Activated CD8-positive, alpha-beta memory T cell treated with anti-CD3 and anti-CD28 coated beads for 1 hour (primary cell): ENCODE measurements around the gene CNTF.
A peak's percentile ranks its signal among the peaks of the same experiment; 100 is the strongest.

Experiments used
- DNase-seq, 2 donors: peaks; one replicate each; pipeline ENCODE4 v3.0.0-alpha.2; 2020; ENCODE audit warnings: low read depth in 1 of 2; ENCODE audit errors: extremely low read depth in 1 of 2

Gene CNTF

GRCh38 chr11:58641341-58641740 lies 18.9 kb downstream of the CNTF start:
- DNase-seq: no peak

DNA sequence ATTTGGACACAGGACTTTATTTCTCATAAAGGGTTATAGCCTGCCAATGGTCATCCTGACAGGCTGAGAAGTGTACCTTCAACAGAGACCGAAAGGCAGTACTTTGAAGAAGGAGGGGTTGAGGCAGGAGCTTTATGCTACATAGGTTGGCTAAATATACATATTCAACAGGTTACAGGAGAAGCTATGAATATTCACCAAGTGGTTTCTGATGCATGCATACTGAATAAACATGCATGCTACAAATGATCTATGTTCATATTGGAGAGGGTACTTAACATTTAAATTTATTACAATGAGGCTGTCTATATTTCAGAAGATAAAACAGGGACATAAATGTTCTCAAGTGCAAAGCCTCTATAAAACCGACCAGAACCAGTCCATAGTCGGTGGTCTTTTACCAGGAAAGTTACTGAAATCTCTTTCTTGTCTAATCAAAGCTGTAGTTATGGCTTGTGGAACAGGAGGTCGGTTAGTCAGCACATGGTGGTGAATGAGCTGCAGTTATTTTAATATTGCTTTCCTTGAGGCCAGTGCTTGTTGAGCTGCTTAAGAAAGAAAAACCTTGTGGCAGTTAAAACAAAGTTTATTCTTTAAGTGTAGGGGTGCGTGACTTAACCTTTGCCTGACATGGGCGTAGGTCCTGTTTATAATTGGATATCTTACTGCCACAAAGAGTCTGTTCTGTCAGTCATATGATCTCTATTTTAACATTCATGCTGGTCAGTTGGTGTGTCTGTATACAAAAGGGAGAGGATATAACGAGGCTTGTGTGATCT lies 19.5 kb downstream of the CNTF start:
- DNase-seq: no peak

DNA sequence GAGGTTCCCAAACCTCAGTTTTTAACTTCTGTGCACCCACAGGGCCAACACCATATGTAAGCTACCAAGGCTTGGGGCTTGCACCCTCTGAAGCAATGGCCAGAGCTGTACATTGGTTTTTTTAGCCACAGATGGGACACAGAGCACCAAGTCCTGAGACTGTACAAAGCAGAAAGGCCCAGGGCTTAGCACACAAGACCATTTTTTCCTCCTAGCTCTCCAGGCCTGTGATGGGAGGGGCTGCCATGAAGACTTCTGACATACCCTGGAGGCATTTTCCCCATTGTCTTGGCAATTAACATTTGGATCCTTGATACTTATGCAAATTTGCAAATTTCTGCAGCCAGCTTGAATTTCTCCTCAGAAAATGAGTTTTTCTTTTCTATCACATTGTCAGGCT lies 23.4 kb downstream of the CNTF start:
- DNase-seq: no peak

DNA sequence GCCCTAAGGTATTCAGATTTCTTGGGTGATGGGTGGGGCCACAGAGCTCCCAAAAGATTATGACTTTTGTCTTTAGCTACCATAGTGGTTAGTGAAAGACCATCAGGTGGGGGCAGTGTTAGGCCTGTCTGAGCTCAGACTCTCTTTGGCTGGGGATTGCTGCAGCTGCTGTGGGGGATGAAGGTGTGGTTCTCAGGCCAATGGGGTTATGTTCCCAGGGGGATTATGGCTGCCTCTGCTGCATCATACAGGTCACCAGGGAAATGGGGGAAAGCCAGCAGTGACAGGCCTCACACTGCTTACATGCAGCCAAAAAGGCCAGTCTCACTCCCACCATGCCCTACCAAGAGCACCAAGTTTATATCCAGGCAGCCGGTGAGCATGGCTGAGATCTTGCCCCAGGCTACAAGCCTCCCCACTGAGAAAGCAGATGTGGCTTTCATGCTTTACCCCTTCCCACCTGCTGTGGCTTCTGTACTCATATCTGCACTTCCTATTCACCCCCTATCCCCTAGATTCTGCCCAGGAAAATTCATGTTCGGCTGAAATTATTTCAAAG lies 24.8 kb downstream of the CNTF start:
- no peak for DNase-seq

DNA sequence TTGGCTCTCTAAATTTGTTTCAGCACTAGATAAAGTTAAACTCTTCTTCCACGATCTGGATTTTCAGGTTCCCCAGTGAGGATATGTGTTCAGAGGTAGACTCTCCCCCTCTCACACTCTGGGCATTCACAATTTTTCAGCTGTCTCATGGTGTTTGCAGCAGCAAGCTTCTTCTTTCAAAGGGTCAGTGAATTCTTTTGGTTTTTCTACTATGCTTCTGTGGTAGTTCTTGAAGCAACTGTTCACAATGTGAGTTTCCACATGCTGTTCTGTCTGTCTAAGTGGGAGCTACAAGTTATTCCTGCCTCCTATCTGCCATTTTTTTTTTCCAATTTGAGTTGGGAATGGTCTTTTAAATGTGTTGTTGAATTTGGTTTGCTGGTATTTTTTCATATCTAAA lies 25.4 kb downstream of the CNTF start:
- no peak for DNase-seq

GRCh38 chr11:58649623-58650022 lies 27.2 kb downstream of the CNTF start:
- no peak for DNase-seq

DNA sequence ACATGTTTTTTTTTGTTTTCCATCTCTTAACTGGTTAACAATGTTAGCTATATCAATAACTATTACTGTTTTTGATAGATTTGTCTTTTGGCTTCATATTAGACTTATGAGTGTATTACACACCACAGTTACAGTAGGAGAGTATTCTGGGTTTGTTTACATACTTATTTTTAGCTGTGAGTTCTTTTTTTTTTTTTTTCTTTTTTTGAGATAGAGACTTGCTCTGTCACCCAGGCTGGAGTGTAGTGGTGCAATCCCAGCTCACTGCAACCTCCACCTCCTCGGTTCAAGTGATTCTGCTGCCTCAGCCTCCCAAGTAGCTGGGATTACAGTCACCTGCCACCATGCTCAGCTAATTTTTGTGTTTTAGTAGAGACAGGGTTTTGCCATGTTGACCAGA lies 28.0 kb downstream of the CNTF start:
- DNase-seq: no peak

DNA sequence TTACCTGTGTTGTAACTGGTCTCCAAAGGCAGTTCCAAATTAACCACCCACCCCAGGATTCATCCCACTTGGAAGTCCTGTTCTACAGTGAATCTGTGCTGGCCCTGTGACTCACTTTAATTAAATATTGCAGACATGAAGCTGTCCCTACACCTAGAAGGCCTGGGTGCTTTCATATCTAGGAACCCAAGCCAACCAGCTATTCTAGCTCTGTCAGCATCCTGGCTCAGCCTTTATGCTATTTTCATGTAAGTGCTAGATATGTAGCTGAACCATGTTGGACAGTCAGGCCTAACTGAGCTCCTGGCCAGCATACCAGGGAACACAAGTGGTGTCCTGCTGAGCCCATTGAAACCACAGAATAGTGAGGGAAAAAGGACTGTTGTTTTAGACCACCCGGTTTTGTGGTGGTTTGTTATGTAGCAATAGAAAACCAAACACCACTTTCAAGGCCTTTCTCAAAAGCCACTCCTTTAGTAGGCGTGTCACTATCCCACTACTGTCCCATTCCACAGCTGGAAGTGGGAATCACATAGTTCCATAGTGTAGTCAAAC lies 30.3 kb downstream of the CNTF start:
- no peak for DNase-seq

- peak; percentile 24 to 61 for DNase-seq
Measured at GRCh38 chr11:58654079-58654907, 31.8 kb downstream of the CNTF start.

DNA sequence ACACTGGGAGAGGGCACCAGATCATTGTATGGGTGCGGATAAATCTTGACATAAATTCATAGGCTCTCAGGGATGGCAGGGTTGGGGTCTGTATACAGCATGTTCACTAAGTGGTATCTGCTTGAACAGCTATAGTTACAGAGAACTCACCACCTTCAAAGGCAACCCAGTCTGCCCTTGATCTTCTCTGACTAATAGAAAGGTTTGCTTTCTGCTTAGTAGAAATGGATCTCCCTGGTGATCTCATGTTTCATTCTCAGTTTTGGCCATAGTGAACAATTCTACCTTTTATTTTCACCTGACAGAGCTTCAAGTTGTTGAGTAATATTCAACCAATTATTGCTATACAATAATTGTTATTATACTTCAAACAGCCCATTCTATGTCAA lies 32.4 kb downstream of the CNTF start:
- no peak for DNase-seq

DNA sequence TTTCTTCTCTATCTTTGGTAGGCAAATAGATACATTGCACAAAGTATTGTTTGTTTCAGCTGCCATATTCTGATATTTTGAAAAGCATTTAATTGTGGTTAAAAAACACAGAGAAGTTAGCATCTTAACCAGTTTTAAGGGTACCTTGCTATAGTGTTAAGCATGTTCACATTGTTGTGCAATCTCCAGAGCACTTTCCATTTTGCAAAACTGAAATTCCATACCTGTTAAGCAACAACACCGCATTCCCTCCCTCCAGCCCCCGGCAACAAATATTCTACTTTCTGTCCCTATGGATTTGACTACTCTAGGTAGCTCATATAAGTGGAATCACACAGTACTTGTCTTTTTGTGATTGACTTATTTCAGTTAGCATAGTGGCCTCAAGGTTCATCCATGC lies 33.9 kb downstream of the CNTF start:
- DNase-seq: no peak

DNA sequence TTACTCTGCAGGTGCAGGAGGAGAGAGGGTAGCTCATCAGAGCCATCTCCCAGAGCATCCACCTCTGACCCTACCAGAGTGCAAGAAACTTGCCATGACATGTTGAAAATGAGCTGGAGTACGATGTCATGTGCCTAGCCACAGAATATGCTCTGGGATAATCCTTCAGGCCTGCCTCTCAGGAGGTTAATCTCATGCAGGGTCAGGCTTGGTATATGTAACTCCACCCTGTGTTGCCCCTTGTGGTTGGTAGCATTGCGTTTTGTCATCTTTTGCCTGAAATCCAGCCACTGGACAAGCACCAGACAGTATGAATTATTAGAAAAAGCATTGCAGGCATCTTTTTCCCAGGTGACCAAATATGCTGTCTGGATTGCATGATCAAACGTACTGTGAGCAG lies 36.2 kb downstream of the CNTF start:
- no peak for DNase-seq

DNA sequence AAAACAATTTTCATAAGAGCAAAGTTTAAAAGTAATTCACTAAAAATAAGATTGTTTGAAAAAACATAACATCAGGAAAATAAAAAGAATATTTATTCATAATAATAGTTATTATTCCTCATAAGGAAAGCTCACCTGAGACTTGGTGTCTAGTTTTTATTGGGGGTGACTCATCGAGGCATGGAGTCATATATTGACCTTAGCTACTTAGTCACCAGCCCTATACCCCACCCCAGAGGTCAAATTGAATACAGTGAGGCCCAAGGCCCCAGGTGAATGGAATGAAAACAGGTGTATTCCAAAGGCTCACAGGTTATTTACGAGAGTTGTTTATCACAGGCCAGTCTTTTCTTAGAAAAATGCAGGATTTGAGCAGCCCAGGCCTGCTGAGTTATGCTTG lies 36.9 kb downstream of the CNTF start:
- DNase-seq: no peak

DNA sequence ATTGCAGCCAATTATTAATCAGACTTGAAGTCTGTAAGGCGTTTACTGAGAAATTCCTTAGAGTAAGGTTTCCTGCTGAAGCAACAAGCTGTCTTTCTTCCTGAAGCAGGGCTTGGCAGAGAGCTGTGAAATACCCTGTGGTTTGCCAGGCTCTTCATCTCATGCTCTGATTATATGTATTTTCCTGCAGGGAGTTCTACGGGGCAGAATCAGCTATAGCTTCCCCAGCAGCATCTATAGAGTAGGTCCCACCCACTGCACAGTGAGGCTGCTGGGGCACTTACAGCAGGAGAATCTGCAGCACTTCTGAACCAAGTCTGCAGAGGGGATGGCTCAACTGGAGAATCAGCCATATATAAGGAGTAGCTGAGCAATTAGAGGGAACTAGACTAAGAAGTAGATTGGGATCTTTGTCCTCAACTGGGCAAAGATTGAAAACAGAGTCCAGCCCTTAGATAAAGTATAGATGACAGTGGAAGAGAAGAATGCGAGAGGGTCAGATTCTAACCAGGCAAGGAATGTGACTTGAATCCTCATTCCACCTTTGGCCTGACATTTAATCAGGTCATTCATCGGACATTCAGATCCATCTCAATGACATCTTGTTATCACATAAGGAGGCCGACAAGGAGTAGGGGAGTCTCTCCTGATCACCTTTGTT lies 37.6 kb downstream of the CNTF start:
- DNase-seq: no peak

DNA sequence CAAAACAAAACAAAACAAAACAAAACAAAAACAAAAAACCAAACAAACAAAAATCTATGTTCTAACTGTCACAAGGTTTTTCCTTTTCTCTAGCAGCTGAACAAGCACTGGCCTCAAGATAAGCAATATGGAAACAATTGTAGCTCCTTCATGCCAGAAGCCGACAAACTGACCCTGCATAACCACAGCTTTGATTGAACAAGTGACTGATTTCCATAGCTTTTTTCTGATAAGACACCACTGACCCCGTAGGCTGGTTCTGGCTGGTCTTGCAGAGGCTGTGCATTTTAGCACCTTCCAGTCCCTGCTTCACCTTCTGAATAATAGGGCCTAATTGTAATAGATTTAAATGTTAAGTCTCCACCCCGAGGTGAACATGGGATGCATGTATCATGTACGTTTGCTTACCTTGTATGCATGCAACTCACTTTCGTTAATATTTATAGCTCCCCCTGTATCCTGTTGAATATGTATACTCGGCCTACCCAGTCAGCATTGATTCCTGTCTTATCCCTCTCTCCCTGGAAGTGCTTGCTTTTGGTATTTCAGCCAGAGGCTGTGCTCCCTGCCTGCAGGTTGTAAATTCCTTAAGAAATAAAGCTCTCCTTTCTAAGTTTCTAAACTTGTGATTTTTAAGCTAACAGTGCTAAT lies 49.6 kb downstream of the CNTF start:
- DNase-seq: no peak

DNA sequence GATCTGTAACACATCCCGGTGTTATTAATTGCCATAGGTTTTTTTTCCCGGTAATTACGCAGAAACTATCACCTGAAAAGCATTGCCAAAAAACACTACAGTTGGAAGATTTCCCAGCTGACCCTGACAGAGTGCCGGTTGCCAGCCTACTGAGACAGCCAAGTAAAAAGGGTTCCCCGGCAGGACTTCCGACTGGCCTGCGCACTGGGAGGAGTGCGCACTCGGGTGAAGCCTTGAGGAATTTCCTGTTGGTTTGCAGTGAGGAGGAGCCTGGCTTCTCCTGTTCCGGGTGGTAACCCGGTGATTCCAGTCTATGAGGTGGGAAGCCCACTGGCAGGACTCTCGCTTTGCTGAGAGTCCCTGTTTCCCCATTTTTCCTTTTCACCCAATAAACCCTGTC lies 52.1 kb downstream of the CNTF start:
- no peak for DNase-seq
